ENCODE data around the gene NFE2L2. TPM values are rescaled to one million over a fixed set of nuclear protein-coding genes. Genes with fewer than 3 reads are reported as not detected.
"Not testable (repeated sequence)": the region's sequence is repeated elsewhere in the genome, so short reads cannot be mapped to it uniquely, and the experiment has no call there.

Gene NFE2L2
- total RNA-seq, 2 experiments from 2014 or later: 68.3 to 70.3 TPM

DNA sequence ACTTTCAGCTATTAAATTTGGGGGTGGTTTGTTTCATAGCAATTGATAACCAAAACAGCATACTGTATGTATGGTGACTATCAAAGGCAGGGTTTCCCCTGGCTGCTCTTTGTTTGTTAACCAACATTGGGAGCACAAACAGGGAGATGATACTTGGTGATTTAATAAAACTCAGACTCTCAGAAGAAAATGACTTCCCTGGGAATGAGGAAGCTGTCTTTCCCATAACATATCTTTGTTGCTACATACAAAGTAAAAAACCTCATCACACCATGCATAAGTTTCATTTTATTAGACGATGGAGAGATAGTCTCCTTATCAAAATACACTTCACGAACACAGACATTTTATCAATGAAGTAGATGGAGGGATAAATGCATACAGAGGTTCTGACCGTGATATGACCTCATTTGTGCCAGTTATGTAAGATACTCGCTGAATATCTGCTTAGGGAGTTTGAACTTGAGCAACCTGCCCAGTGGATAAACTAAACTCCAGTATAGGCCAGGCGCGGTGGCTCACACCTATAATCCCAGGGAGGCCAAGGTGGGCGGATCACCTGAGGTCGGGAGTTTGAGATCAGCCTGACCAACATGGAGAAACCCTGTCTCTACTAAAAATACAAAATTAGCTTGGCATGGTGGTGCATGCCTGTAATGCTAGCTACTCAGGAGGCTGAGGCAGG is 3.8 kb upstream of the NFE2L2 start:
- no peak overlapping the region for H3K4me3 Mint-ChIP-seq
- H3K36me3 Mint-ChIP-seq: peaks cover under 1% of the 10 kb centered on the region
- H3K4me1 Mint-ChIP-seq: peaks cover 53% of the 10 kb centered on the region
- peaks cover 2% of the 10 kb centered on the region for H3K9me3 Mint-ChIP-seq
- H3K27ac Mint-ChIP-seq: no peak overlapping the region
- DNase-seq: no peak
- no peaks in the 10 kb centered on the region for H3K27me3 Mint-ChIP-seq

DNA sequence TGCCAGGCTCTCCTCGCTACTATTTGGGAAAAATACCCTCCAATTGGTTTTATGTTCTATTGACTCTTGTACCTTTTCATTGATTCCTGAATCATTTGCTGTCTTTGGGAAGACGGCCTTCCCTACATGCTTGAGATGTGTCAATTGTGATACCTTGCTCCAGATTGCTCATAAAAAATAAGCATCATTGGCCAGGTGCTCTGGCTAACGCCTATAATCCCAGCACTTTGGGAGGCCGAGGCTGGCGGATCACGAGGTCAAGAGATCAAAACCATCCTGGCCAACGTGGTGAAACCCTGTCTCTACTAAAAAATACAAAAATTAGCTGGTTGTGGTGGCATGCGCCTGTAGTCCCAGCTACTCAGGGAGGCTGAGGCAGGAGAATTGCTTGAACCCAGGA is 2.4 kb upstream of the NFE2L2 start:
- H3K9me3 Mint-ChIP-seq, H3K27me3 Mint-ChIP-seq, DNase-seq: not testable (repeated sequence)
- Mint-ChIP-seq H3K27ac (peak overlapping the region; percentile 25), H3K36me3 (peaks cover 12% of the 10 kb centered on the region), H3K4me1 (peaks cover 47% of the 10 kb centered on the region), H3K4me3 (peak overlapping the region; percentile 25)

DNA sequence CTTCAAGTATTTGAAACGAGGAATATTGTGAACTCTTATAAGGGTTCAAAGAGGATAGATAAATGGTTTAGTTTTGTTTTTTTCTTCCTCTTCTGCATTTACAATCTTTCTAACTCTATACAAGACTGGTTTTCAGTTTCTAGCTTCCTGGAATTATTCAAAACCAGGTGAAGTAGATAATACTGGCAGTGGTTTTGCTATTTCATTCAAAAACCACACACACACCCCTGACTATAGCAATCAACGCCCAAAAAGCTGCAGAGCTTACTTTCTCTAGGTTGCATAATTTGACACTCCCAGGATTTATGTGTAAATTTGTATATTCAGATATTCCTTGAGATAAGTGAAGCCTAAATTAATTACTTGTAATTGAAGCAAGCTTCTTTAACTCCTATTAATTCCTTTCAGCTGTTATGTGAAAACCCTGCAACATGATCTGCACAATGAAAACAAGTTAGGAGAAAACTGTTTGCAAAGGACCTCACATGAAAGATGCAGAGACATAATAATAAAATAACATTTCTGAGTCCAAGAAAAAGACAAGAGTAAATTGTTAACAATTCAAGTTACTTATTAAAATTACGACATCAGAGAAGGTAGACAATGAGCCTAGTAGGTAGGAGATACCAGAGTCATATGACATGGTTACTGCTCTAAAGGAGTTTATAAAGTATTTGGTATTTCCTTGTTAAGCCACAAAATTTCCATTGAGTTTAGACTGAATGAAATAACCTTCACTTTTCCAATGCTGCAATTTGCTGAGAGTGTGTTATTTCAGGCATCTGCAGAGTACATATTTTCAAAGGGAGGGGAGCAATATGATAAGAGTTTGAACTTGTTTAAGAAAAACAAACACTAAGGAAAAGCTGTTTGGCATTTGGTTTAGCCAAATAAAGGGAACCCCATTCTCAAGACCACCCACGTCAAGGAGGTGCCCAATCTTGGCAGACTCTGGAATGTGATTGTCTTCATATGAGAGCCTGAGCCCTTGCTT is 1.6 kb upstream of the NFE2L2 start:
- H3K4me3 Mint-ChIP-seq: peak overlapping the region; percentile 97
- peaks cover 21% of the 10 kb centered on the region for H3K36me3 Mint-ChIP-seq
- peak overlapping the region; percentile 100 for H3K27ac Mint-ChIP-seq
- H3K27me3 Mint-ChIP-seq: no peaks in the 10 kb centered on the region
- H3K4me1 Mint-ChIP-seq: peaks cover 55% of the 10 kb centered on the region
- DNase-seq: no peak
- peaks cover 2% of the 10 kb centered on the region for H3K9me3 Mint-ChIP-seq

GRCh38 chr2:177264209-177264692 is 276 bp downstream of the NFE2L2 start:
- Mint-ChIP-seq H3K4me3 (peak overlapping the region; percentile 97), H3K27ac (peak overlapping the region; percentile 51), H3K9me3 (peaks cover 2% of the 10 kb centered on the region), H3K27me3 (no peaks in the 10 kb centered on the region), H3K36me3 (peaks cover 34% of the 10 kb centered on the region), H3K4me1 (peaks cover 56% of the 10 kb centered on the region)
- DNase-seq: no peak

DNA sequence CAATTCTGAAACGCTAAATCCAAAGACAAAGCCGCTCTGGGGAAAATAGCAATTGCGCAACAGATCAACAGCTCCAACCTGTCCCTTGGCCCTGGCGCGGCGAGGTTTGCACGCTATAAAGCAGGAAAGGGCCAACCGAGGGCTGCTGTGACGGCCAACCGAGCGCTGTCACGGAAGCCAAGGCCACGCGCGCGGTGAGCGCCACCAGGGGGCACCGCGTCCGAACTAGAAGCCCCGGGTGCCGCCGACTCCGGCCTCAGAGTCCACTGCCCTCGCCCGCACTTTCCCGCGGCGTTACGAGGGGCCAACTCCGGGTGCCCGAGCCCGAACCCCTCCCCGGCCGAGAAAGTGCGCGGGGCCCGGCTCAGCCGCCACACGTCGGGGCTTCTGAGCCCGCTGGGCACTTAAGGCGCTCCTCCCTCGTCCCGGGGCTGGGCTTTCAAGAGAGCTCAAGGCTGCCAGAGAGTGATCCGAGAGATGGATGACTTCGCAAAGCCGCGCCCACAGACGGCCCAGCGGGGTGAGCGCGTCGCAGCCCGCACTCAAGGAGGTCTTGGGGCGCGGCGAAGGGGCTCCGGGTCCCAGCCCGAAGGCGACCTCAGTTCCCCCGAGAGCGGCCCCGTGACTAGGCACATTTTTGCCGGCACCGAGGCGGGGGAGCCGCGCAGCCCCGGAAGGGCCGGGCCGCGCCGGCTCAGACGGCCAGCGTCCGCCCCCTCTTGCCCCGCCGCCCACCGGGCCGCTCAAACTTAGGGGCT is 897 bp downstream of the NFE2L2 start:
- Mint-ChIP-seq H3K4me1 (peaks cover 58% of the 10 kb centered on the region), H3K27me3 (no peaks in the 10 kb centered on the region), H3K4me3 (peak overlapping the region; percentile 97), H3K9me3 (peaks cover 2% of the 10 kb centered on the region), H3K27ac (peak overlapping the region; percentile 97), H3K36me3 (peaks cover 40% of the 10 kb centered on the region)
- DNase-seq: peak; percentile 93

DNA sequence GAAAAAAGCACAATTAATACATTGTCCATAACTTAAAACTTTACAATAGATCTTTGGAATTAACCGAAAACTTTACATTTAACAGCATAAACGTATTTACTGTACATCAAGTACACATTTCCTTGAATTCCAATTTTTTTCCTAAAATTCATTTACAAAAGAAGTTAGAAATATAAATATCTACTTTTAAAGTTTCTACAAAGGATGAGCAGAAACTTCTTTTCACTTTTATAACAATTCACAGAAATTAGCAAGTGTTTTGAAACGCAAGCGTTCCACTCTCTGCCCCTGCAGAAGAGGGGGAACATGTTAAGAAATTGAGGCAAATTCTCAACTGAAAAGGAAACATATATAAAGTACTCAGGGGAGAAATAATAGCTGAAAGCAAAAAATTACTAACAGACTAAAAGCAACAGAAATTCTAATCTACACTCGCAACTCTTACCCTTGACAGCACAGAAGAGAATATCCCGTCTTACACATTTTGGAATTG is 1.5 kb downstream of the NFE2L2 start:
- peaks cover 6% of the 10 kb centered on the region for H3K9me3 Mint-ChIP-seq
- peak overlapping the region; percentile 97 for H3K4me3 Mint-ChIP-seq
- H3K27me3 Mint-ChIP-seq: no peaks in the 10 kb centered on the region
- H3K4me1 Mint-ChIP-seq: peaks cover 57% of the 10 kb centered on the region
- no peak for DNase-seq
- peak overlapping the region; percentile 97 for H3K27ac Mint-ChIP-seq
- peaks cover 46% of the 10 kb centered on the region for H3K36me3 Mint-ChIP-seq

GRCh38 chr2:177262092-177262491 is 2.4 kb downstream of the NFE2L2 start:
- Mint-ChIP-seq H3K9me3 (peaks cover 4% of the 10 kb centered on the region), H3K36me3 (peaks cover 55% of the 10 kb centered on the region), H3K27ac (peak overlapping the region; percentile 97), H3K4me3 (peak overlapping the region; percentile 97), H3K27me3 (no peaks in the 10 kb centered on the region), H3K4me1 (peaks cover 59% of the 10 kb centered on the region)
- no peak for DNase-seq

- Mint-ChIP-seq H3K27ac (peak overlapping the region; percentile 97), H3K27me3 (no peaks in the 10 kb centered on the region), H3K4me1 (peaks cover 59% of the 10 kb centered on the region), H3K4me3 (peak overlapping the region; percentile 97), H3K9me3 (peaks cover 4% of the 10 kb centered on the region), H3K36me3 (peaks cover 59% of the 10 kb centered on the region)
- DNase-seq: no peak
These were observed 3.1 kb downstream of the NFE2L2 start for GRCh38 chr2:177261116-177262060.

GRCh38 chr2:177260379-177260778 is 4.1 kb downstream of the NFE2L2 start:
- H3K27ac Mint-ChIP-seq: peak overlapping the region; percentile 63
- H3K27me3 Mint-ChIP-seq: no peaks in the 10 kb centered on the region
- peaks cover 64% of the 10 kb centered on the region for H3K36me3 Mint-ChIP-seq
- DNase-seq: no peak
- H3K4me1 Mint-ChIP-seq: peaks cover 57% of the 10 kb centered on the region
- H3K4me3 Mint-ChIP-seq: peak overlapping the region; percentile 97
- H3K9me3 Mint-ChIP-seq: peaks cover 4% of the 10 kb centered on the region

DNA sequence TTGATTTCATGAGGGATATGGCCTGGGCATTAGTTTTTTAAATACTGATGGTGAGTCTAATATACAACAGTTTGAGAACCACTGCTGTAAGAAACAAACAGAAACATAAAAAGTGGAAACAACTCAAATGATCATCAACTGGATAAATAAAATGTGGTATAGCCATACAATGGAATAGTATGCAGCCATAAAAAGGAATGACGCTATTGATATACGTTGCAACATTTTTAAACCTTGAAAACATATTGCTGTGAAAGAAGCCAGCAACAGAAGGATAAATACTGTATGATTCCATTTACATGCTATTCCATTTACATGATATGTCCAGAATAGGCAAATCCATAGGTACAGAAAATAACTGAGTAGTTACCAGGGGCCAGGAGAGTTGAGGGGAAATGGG is 6.5 kb downstream of the NFE2L2 start:
- Mint-ChIP-seq H3K4me3 (no peak overlapping the region), H3K4me1 (peaks cover 76% of the 10 kb centered on the region), H3K27ac (peak overlapping the region; percentile 5), H3K9me3 (peaks cover 4% of the 10 kb centered on the region), H3K27me3 (no peaks in the 10 kb centered on the region), H3K36me3 (peaks cover 77% of the 10 kb centered on the region)
- no peak for DNase-seq

- Mint-ChIP-seq H3K4me1 (peaks cover 82% of the 10 kb centered on the region), H3K36me3 (peaks cover 79% of the 10 kb centered on the region), H3K27me3 (no peaks in the 10 kb centered on the region), H3K27ac (peak overlapping the region; percentile 48), H3K4me3 (peak overlapping the region; percentile 18), H3K9me3 (peaks cover 6% of the 10 kb centered on the region)
- DNase-seq: no peak
These were observed 7.1 kb downstream of the NFE2L2 start for GRCh38 chr2:177257471-177257870.

GRCh38 chr2:177256695-177257094 is 7.8 kb downstream of the NFE2L2 start:
- Mint-ChIP-seq H3K27me3 (no peaks in the 10 kb centered on the region), H3K27ac (peak overlapping the region; percentile 48), H3K4me3 (no peak overlapping the region), H3K36me3 (peaks cover 79% of the 10 kb centered on the region), H3K9me3 (peaks cover 10% of the 10 kb centered on the region), H3K4me1 (peaks cover 83% of the 10 kb centered on the region)
- no peak for DNase-seq

DNA sequence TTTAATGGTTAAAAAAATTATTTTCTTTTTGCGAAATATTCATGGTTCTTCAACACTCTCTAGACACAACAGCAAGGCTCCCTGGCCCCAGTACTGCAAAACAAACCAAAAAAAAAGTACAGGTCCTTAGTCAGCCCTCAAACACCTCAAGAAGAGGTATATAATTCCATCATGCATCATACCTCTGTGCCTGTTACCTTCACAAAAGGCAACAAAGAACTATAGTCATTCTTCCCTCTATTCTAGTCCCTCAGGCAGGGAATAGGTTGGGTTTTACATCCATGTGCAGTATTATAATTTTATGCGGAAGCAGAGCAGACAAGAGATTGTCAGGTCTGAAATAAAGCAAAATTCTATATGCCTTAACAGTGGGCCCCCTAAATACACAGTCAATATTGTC is 8.5 kb downstream of the NFE2L2 start:
- no peak overlapping the region for H3K4me3 Mint-ChIP-seq
- H3K27me3 Mint-ChIP-seq: no peaks in the 10 kb centered on the region
- H3K4me1 Mint-ChIP-seq: peaks cover 82% of the 10 kb centered on the region
- peaks cover 78% of the 10 kb centered on the region for H3K36me3 Mint-ChIP-seq
- peak overlapping the region; percentile 48 for H3K27ac Mint-ChIP-seq
- H3K9me3 Mint-ChIP-seq: peaks cover 10% of the 10 kb centered on the region
- DNase-seq: no peak

- peaks cover 85% of the 10 kb centered on the region for H3K4me1 Mint-ChIP-seq
- no peaks in the 10 kb centered on the region for H3K27me3 Mint-ChIP-seq
- H3K36me3 Mint-ChIP-seq: peaks cover 81% of the 10 kb centered on the region
- peaks cover 10% of the 10 kb centered on the region for H3K9me3 Mint-ChIP-seq
- H3K4me3 Mint-ChIP-seq: no peak overlapping the region
- DNase-seq: no peak
- peak overlapping the region; percentile 48 for H3K27ac Mint-ChIP-seq
These were observed 9.3 kb downstream of the NFE2L2 start for GRCh38 chr2:177255227-177255601.
